22Rv1 (cell line): ENCODE measurements around the gene SEC16A.

Experiments
- CTCF ChIP-seq: fragments of 450-650 bp; IDR thresholded peaks from 2 replicates; pipeline ENCODE4 v1.5.1; 2017; ENCODE audit warnings: mild to moderate bottlenecking
- ZFX ChIP-seq: fragments of 450-650 bp; IDR thresholded peaks from 2 replicates; pipeline ENCODE4 v1.6.1; 2017; ENCODE audit warnings: antibody characterized with exemption, borderline replicate concordance

GRCh38 chr9:136398286-136398685 is 84.6 kb downstream of the SEC16A start:
- TF ChIP-seq CTCF: no peak
- no peak for TF ChIP-seq ZFX
